ENCODE data around the gene SND1.

Gene SND1

GRCh38 chr7:127876393-127876792 lies 224.4 kb downstream of the SND1 start:
- no peak overlapping the region for H3K4me3 ChIP-seq (replicated peaks; ENCODE audit: low read depth, low read length)
- DNase-seq (ENCODE audit: extremely low read depth, low read depth) = no peak
- no peak for TF ChIP-seq CTCF (IDR thresholded peaks at IDR 0.05; ENCODE audit: low read depth, low read length, missing control alignments)

- DNase-seq (ENCODE audit: extremely low read depth, low read depth) = no peak
- TF ChIP-seq CTCF (IDR thresholded peaks at IDR 0.05; ENCODE audit: low read depth, low read length, missing control alignments) = no peak
- no peak overlapping the region for H3K4me3 ChIP-seq (replicated peaks; ENCODE audit: low read depth, low read length)
These were observed 226.0 kb downstream of the SND1 start for GRCh38 chr7:127877951-127878350.

GRCh38 chr7:127878791-127879190 lies 226.8 kb downstream of the SND1 start:
- no peak overlapping the region for H3K4me3 ChIP-seq (replicated peaks; ENCODE audit: low read depth, low read length)
- no peak for TF ChIP-seq CTCF (IDR thresholded peaks at IDR 0.05; ENCODE audit: low read depth, low read length, missing control alignments)
- DNase-seq (ENCODE audit: extremely low read depth, low read depth) = no peak

- H3K4me3 ChIP-seq (replicated peaks; ENCODE audit: low read depth, low read length) = no peak overlapping the region
- no peak for TF ChIP-seq CTCF (IDR thresholded peaks at IDR 0.05; ENCODE audit: low read depth, low read length, missing control alignments)
- DNase-seq (ENCODE audit: extremely low read depth, low read depth) = no peak
These were observed 227.4 kb downstream of the SND1 start for GRCh38 chr7:127879436-127879835.

- no peak for DNase-seq (ENCODE audit: extremely low read depth, low read depth)
These were observed 227.9 kb downstream of the SND1 start for GRCh38 chr7:127879942-127880341.

GRCh38 chr7:127880454-127880853 lies 228.5 kb downstream of the SND1 start:
- TF ChIP-seq CTCF (IDR thresholded peaks at IDR 0.05; ENCODE audit: low read depth, low read length, missing control alignments) = no peak
- no peak for DNase-seq (ENCODE audit: extremely low read depth, low read depth)
- H3K4me3 ChIP-seq (replicated peaks; ENCODE audit: low read depth, low read length) = no peak overlapping the region

More at GRCh38 chr7:127879942-127880341, 227.9 kb downstream of the SND1 start:
- H3K4me3 ChIP-seq (replicated peaks; ENCODE audit: low read depth, low read length) = no peak overlapping the region
- TF ChIP-seq CTCF (IDR thresholded peaks at IDR 0.05; ENCODE audit: low read depth, low read length, missing control alignments) = no peak

GRCh38 chr7:127881564-127881963 lies 229.6 kb downstream of the SND1 start:
- no peak for DNase-seq (ENCODE audit: extremely low read depth, low read depth)
- no peak overlapping the region for H3K4me3 ChIP-seq (replicated peaks; ENCODE audit: low read depth, low read length)
- no peak for TF ChIP-seq CTCF (IDR thresholded peaks at IDR 0.05; ENCODE audit: low read depth, low read length, missing control alignments)
